ENCODE measurements around the gene LAG3. TPM values are rescaled to one million over a fixed set of nuclear protein-coding genes. Genes with fewer than 3 reads are reported as not detected.
"Not testable (repeated sequence)": the region's sequence is repeated elsewhere in the genome, so short reads cannot be mapped to it uniquely, and the experiment has no call there.

Gene LAG3
- polyA plus RNA-seq (2013, experiment 1 of 2; ENCODE audit: insufficient read length) = 2.2 TPM
- 1.1 TPM for polyA plus RNA-seq (2013, experiment 2 of 2; ENCODE audit: insufficient read length)

GRCh38 chr12:6772331-6772695, at the start of gene LAG3:
Gene LAG3, plus strand, starts transcription at chr12:6772520. Its CDS starts 333 bp downstream, at chr12:6772853.
- DNase-seq = no peak

DNA sequence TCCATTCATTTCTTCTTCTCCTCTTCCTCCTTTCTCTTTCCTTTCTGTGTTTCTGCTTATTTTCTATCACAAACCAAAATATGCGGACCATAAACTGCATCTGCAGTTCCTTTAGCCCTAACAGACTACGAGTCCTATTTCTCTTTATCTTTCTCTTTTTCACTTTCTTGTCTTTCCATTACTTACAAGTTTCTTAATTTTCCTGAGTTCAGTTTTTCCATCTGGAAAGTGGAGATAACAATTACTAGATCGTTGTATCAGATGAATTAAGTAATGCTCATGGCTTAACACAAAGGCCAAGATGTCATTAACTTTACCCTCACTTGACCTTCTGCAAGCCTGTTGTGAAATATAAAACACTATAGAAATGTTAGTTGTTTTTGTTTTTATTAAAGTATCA, 49.5 kb upstream of the LAG3 start:
- no peak for DNase-seq

DNA sequence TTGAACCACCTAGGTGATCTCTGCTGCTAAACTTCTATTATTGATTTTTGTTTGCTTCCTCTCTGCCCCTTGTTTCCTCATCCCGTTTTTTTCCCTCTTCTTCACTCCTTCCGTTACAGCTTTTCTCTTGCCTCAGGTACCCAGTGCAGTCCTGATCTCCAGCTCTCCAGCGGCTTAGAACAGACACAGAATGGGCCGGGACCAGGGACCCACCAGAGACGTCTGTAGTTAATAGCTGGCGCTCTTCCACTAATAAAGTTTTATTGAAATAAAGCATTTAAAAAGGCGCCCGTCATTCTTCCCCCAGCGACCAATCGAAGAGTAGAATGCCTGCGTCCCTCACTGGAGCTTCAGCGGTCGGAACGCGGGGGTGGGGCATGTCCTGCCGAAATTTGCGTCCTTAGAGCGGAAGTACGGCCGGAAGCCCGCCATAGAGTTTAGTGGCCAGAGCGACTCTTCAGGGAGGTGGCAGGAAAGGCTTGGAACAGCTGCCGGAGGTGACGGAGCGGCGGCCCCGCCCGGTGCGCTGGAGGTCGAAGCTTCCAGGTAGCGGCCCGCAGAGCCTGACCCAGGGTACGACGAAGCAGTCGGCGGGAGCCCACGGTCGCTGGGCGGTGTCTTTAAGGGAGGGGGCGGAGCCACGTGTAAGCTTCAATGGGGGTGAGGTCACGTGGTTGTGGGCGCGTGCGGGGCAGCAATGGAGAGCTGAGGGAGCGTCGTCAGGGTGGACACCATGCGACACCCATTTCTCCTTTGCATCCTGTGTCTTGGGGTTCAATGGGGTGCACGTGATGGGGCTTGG, 48.5 kb upstream of the LAG3 start, which contains the start of gene COPS7A:
COPS7A (plus strand) TSS at position 440 of the 802 bp plus-strand sequence. CDS start 611 bp downstream, outside the sequence.
- DNase-seq = peak; percentile 99

DNA sequence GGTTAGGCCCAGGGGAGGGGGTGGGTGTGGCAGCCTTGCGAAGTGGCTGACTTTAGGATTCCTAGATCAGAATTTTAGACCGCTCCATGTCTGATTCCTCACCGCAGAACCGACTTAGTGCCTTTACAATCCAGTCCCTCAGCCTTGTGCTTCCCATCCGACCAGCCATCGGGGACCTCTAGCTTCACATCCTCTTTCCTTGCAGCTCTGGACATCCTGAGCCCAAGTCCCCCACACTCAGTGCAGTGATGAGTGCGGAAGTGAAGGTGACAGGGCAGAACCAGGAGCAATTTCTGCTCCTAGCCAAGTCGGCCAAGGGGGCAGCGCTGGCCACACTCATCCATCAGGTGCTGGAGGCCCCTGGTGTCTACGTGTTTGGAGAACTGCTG, 47.9 kb upstream of the LAG3 start:
- no peak for DNase-seq

- no peak for DNase-seq
Measured at GRCh38 chr12:6725350-6725749, 47.0 kb upstream of the LAG3 start.

GRCh38 chr12:6729186-6729585, 43.1 kb upstream of the LAG3 start:
- DNase-seq = no peak

- DNase-seq = no peak
Measured at GRCh38 chr12:6730169-6730568, 42.2 kb upstream of the LAG3 start.

DNA sequence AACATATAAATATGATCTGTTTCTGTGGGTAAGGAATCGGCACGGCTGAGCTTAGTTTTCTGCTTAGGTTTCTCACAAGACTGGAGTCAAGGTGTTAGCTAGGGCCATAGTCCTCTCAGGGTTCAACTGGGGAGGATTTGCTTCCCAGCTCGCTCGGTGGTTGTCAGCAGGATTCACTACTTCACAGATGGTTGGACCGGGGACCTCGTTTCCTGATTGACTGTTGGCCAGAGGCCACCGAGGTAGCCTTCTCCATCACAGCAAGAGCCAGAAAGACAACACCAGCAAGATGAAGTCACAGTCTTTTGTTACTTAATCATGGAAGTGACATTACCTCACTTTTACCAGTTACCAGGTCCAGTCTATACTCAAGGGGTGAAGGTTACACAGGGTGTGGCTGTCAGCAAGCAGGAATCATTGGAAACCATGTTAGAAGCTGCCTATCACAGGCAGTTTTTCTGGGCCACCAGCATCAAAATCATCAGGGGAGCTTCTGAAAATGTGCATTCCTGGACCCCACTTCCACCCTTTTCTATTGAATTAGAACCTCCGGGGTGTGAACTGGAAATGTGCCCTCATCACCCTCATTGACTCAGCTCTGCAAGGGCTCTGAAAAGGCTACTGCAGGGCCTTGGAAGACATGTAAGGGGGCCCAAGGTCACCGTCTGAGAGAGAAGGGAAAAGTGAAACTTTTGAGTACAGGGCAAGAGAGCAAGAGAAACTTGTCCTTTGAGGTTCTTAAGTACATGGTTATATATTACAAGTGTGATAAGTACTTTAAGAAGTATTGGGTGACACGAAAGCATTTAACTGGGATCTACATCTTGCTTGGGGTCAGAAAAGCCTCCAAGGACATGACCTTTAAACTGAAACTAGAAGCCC, 37.6 kb upstream of the LAG3 start:
- no peak for DNase-seq

DNA sequence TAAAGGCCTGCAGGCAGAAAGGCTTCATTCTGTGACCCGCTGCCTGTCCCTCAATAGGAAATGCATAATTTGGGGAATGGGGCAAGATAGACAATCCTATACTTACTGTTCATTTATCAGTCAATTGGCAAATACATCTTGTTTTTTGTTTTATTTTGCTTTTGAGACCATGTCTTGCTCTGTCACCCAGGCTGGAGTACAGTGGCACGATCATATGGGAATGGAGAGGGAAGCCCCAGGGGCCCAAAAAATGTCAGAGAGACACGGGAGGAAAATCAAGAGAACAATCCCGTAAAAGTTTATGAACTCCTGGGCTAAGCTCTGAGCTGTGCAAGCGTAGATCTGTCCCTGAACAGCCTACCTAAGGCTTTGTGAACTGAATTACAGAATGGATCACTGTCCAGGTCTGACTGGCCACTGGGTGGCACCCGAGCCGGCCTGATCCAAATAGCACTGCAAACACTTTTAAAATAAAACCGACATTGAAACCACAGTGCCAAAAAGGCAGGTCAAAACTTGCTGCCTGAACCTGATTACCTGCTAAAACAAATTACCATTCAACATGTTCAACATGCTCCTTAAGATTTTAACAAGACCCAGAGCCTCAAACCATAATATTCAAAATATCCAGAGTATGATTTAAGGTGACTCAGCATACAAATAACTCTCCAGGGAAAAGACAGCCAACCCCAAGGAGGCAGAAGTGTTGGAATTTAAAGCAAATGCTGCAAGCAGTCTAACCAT, 36.7 kb upstream of the LAG3 start:
- peak; percentile 82 for DNase-seq

DNA sequence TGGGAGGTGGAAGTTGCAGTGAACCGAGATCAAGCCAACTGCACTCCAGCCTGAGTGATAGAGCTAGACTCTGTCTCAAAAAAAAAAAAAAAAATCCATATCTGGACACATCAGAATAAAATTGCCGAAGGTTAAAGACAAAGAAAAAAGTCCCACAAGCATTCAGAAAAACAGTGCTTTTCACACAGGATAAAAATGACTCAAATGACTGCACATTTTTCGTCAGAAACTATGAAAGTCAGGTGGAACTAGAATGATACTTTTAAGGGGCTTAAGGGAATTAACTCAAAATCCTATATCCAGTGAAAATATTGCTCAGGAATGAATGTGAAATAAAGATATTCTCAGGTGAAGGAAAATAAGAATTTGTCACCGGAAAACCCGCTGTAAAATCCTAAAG, 35.6 kb upstream of the LAG3 start:
- DNase-seq = no peak

DNA sequence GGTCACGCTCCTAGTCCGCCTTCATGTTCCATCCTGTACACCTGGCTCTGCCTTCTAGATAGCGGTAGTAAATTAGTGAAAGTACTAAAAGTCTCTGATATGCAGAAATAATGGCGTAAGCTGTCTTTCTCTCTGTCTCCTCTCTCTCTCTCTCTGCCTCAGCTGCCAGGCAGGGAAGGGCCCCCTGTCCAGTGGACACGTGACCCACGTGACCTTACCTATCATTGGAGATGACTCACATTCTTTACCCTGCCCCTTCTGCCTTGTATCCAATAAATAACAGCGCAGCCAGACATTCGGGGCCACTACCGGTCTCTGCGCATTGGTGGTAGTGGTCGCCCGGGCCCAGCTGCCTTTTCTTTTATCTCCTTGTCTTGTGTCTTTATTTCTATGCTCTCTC, 30.2 kb upstream of the LAG3 start:
- not testable (repeated sequence) for DNase-seq

- DNase-seq = no peak
Measured at GRCh38 chr12:6742834-6743233, 29.5 kb upstream of the LAG3 start.

GRCh38 chr12:6743300-6743699, 29.0 kb upstream of the LAG3 start:
- DNase-seq = not testable (repeated sequence)

DNA sequence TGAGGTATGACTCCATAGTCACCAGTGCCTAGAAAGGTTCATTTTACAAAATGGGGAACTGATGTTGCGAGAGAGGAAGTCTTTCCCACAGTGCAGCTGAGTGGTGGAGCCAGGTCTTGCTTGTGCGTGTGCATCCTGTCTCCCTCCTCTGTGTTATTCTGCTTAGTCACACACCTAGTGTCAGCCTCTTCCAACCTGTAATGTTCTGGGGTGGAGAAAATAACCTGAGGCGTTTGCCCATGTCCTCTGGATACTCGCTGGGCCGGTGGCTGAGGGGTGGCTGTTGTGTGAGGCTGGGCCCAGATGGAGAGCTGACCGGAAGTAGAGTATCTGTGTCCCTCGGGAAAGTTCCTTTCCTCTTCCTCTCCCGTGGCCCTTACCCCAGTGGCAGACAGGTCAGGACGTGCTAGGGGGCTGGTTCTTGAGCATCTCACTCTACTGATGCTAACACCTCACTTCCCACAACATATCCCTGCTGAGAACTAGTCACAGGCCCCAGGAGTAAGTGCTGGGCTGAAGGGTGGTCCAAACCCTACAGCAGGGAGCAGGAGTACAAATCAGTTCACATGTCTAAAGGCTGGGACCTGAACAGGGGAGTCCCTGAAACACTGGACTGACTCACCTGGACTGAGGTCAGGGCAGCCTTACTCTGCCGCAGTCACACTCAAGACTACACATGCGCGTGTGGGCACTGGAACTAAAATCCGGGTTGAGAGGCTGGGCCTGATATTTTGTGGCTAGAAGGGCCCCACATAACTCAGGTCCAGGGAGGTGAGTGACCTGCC, 26.4 kb upstream of the LAG3 start:
- no peak for DNase-seq

DNA sequence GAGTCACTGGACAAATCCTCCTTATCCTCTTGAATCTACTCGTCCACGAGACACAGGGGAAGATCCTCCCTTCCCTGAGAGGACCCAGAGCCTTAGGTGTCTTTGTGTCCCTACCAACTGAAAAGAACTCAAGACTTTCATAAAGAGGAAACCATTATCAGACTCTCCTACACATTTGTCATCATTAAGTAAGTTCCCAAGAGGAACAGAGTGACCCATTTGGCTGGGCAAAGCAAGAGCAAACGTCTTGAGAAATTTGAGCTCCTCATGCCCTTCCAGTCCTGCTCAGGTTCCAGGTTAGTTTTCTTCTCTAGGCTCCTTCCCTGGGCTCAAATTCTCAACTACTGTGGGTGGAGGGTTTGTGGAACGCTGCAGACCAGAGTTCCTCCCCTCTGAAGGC, 25.1 kb upstream of the LAG3 start:
- DNase-seq = no peak

GRCh38 chr12:6748761-6749160, 23.6 kb upstream of the LAG3 start:
- DNase-seq = no peak

- no peak for DNase-seq
Measured at GRCh38 chr12:6750506-6750905, 21.8 kb upstream of the LAG3 start.

DNA sequence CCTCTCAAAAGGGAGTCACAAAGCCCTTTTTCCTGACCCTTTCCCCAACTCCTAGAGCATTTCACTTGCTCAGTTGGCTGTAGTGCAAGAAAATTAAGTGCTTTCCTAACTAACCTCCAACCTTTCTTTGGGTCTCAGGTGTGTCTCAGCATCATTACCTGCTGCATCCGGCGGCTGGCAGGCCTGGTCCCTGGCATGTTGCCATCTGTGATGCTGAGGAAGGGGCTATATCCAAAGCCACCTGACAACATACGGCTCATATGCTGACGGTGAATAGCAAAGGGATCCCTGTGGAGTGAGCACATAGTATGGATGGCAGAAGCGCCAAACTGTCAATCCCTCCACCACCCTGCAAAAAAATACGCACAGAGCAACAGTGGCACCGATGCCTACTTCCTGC, 20.6 kb upstream of the LAG3 start:
- DNase-seq = no peak

GRCh38 chr12:6752167-6752920, 20.0 kb upstream of the LAG3 start:
- peak; percentile 68 for DNase-seq

DNA sequence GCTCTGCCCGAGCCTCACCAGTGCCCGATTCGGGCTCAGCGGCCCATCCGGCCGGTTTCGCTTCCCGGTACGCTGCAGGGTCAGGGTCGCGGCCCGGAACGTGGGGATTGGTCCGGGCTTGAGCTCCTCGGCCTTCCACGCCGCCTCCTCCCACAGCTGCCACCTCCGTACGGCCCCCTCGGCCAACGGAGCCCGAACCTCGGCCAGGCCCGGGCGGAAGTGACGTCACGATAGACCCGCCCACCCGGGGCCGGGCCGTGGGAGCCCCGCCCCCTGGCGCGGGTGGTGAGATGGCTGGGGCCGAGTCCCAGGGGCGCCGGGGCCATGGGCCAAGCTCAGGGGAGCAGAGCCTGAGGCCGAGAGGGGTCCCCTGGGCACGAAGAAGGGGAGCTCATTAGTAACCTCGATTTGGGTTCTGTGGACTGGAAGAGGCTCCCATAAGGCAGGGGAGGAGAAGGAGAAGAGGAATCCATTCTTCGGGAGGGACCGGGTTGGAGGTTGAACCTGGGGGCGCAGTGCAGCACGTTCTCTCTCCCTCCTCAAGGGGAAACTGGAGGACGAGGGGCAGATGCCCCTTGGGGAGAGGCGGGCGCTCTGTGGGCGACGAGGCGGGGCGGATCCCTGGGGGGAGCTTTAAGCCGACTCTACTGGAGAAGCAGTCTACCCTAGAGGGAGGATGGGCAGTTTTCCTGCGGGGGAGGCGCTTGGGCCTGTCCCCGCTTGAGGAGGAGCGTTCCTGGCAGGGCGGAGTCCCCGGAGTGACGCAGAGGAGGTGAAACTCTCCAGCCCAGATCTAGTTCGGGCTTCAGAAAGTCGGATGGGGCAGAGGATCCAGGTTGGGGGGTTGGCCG, 19.2 kb upstream of the LAG3 start, which contains the start of gene MLF2:
MLF2 (minus strand) TSS at position 221 of the 851 bp plus-strand sequence. CDS start 807 bp downstream, outside the sequence.
- DNase-seq = peak; percentile 99

All from fibroblast of skin of back (primary cell).